Measurements from ENCODE around the gene ABLIM3. TPM values are rescaled to one million over a fixed set of nuclear protein-coding genes. Genes with fewer than 3 reads are reported as not detected.
A peak's percentile ranks its signal among the peaks of the same experiment; 100 is the strongest.

Gene ABLIM3
- total RNA-seq, 4 donors from 2014 or later = 14.8 to 50.7 (median 25.4) TPM

DNA sequence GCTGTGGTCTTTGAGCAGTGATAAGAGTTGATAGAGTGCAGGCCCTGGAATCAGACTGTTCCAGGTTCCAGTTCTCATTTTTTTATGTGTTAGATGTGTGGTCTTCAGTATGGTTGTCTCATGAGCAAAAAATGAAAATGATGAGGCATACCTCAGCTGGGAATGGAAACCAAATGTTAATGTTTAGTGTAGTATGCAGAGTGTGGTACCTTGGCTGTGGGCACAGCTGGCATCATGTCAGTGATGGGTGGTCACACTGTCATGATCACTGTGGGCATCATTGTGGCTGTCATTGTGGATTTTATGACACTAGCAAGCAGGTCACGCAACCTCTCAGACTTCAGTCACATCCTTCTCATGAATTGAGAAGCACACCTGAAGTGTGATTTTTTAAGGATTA, 6.4 kb downstream of the ABLIM3 start:
- no peaks in the 10 kb centered on the region for H3K27me3 ChIP-seq
- no peak for ATAC-seq
- no peak overlapping the region for H3K27ac ChIP-seq
- H3K4me3 ChIP-seq = no peak overlapping the region
- whole genome bisulfite sequencing, 2 donors (ENCODE audit: low coverage in 1 of 2) = 100% methylated on average over 1 of the region's 1 CpG
- TF ChIP-seq POLR2A (IDR thresholded peaks at IDR 0.05) (no peak), EP300 (IDR thresholded peaks at IDR 0.05) (no peak), POLR2AphosphoS5 (IDR thresholded peaks at IDR 0.05) (no peak)
- TF ChIP-seq, protein P1, sequence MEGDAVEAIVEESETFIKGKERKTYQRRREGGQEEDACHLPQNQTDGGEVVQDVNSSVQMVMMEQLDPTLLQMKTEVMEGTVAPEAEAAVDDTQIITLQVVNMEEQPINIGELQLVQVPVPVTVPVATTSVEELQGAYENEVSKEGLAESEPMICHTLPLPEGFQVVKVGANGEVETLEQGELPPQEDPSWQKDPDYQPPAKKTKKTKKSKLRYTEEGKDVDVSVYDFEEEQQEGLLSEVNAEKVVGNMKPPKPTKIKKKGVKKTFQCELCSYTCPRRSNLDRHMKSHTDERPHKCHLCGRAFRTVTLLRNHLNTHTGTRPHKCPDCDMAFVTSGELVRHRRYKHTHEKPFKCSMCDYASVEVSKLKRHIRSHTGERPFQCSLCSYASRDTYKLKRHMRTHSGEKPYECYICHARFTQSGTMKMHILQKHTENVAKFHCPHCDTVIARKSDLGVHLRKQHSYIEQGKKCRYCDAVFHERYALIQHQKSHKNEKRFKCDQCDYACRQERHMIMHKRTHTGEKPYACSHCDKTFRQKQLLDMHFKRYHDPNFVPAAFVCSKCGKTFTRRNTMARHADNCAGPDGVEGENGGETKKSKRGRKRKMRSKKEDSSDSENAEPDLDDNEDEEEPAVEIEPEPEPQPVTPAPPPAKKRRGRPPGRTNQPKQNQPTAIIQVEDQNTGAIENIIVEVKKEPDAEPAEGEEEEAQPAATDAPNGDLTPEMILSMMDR (IDR thresholded peaks at IDR 0.05) = no peak
- no peaks in the 10 kb centered on the region for H3K36me3 ChIP-seq
- H3K4me1 ChIP-seq = peaks cover 0 to 53% (median 22%) of the 10 kb centered on the region in 3 donors
- no peaks in the 10 kb centered on the region for H3K9me3 ChIP-seq

- H3K9me3 ChIP-seq = no peaks in the 10 kb centered on the region
- no peaks in the 10 kb centered on the region for H3K36me3 ChIP-seq
- 52 to 61% methylated on average over 2 to 3 of the region's 3 CpGs for WGBS, 2 donors (ENCODE audit: low coverage in 1 of 2)
- TF ChIP-seq, protein P1 (IDR thresholded peaks at IDR 0.05) = no peak
- no peak for TF ChIP-seq POLR2AphosphoS5 (IDR thresholded peaks at IDR 0.05)
- no peak for TF ChIP-seq EP300 (IDR thresholded peaks at IDR 0.05)
- TF ChIP-seq POLR2A (IDR thresholded peaks at IDR 0.05) = no peak
- no peak overlapping the region for H3K4me3 ChIP-seq
- no peaks in the 10 kb centered on the region for H3K27me3 ChIP-seq
- no peak for ATAC-seq
- peak overlapping the region in 3 of 4 donors; percentile 35 to 67 (median 60) for H3K27ac ChIP-seq
- peaks cover 0 to 48% (median 23%) of the 10 kb centered on the region in 3 donors for H3K4me1 ChIP-seq
Measured at GRCh38 chr5:149149942-149150341, 8.6 kb downstream of the ABLIM3 start.

GRCh38 chr5:149150457-149150856, 9.2 kb downstream of the ABLIM3 start:
- no peak overlapping the region for H3K4me3 ChIP-seq
- WGBS, 2 donors (ENCODE audit: low coverage in 1 of 2) = 44 to 76% methylated on average over 5 of the region's 5 CpGs
- no peaks in the 10 kb centered on the region for H3K27me3 ChIP-seq
- TF ChIP-seq, protein P1 (IDR thresholded peaks at IDR 0.05) = no peak
- peak; percentile 8 for TF ChIP-seq POLR2AphosphoS5 (IDR thresholded peaks at IDR 0.05)
- peaks cover 0 to 52% (median 23%) of the 10 kb centered on the region in 3 donors for H3K4me1 ChIP-seq
- H3K27ac ChIP-seq = peak overlapping the region in 2 of 4 donors; percentile 60 to 67
- no peaks in the 10 kb centered on the region for H3K9me3 ChIP-seq
- H3K36me3 ChIP-seq = no peaks in the 10 kb centered on the region
- no peak for ATAC-seq

- H3K4me1 ChIP-seq = peaks cover 0 to 52% (median 23%) of the 10 kb centered on the region in 3 donors
- ATAC-seq = no peak
- H3K4me3 ChIP-seq = no peak overlapping the region
- H3K27me3 ChIP-seq = no peaks in the 10 kb centered on the region
- 75 to 81% methylated on average over 3 of the region's 3 CpGs for WGBS, 2 donors (ENCODE audit: low coverage in 1 of 2)
- TF ChIP-seq, protein P1 (IDR thresholded peaks at IDR 0.05) = no peak
- TF ChIP-seq POLR2AphosphoS5 (IDR thresholded peaks at IDR 0.05) = no peak
- no peak for TF ChIP-seq EP300 (IDR thresholded peaks at IDR 0.05)
- no peak for TF ChIP-seq POLR2A (IDR thresholded peaks at IDR 0.05)
- no peaks in the 10 kb centered on the region for H3K9me3 ChIP-seq
- no peaks in the 10 kb centered on the region for H3K36me3 ChIP-seq
- H3K27ac ChIP-seq = peak overlapping the region in 3 of 4 donors; percentile 38 to 67 (median 60)
Measured at GRCh38 chr5:149151717-149152116, 10.4 kb downstream of the ABLIM3 start.

- peak overlapping the region in 2 of 4 donors; percentile 60 to 67 for H3K27ac ChIP-seq
- TF ChIP-seq POLR2AphosphoS5 (IDR thresholded peaks at IDR 0.05) = peak; percentile 22
- no peak for TF ChIP-seq POLR2A (IDR thresholded peaks at IDR 0.05)
- no peaks in the 10 kb centered on the region for H3K9me3 ChIP-seq
- no peak for ATAC-seq
- no peaks in the 10 kb centered on the region for H3K36me3 ChIP-seq
- no peaks in the 10 kb centered on the region for H3K27me3 ChIP-seq
- WGBS, 2 donors (ENCODE audit: low coverage in 1 of 2) = 43% methylated on average over 2 of the region's 2 CpGs; no CpG with 5 or more reads in 1 of the 2 donors
- no peak overlapping the region for H3K4me3 ChIP-seq
- H3K4me1 ChIP-seq = peaks cover 0 to 57% (median 23%) of the 10 kb centered on the region in 3 donors
Measured at GRCh38 chr5:149152317-149152746, 11.0 kb downstream of the ABLIM3 start.

Data from gastroesophageal sphincter (tissue), 4 donors.